Activated CD8-positive, alpha-beta T cell treated with anti-CD3 and anti-CD28 coated beads for 36 hours (primary cell): ENCODE measurements around the gene EPS15. TPM values are rescaled to one million over a fixed set of nuclear protein-coding genes. Genes with fewer than 3 reads are reported as not detected.
A peak's percentile ranks its signal among the peaks of the same experiment; 100 is the strongest.
"Not testable (repeated sequence)": the region's sequence is repeated elsewhere in the genome, so short reads cannot be mapped to it uniquely, and the experiment has no call there.

Source experiments
- ATAC-seq: fragments of 200-7000 bp; cut with Tn5 transposase; one replicate; pipeline ENCODE4 v1.10.0; 2021; ENCODE audit warnings: mild to moderate bottlenecking, moderate library complexity
- CTCF ChIA-PET: fragments of 350-600 bp; sonication (Branson Sonifier 250); formaldehyde crosslinking; loops from one replicate; lab custom pipeline; 2021; ENCODE audit warnings: antibody characterized with exemption; lab: Charles Lee
- POLR2A ChIA-PET: fragments of 350-600 bp; sonication (Branson Sonifier 250); formaldehyde crosslinking; loops from one replicate; lab custom pipeline; 2021; ENCODE audit warnings: antibody characterized with exemption; lab: Charles Lee
- DNase-seq: peaks from one replicate; pipeline ENCODE4 v3.0.0-alpha.2; 2020
- H3K27ac Mint-ChIP-seq: one replicate; pipeline ENCODE4 v1.8.0; 2021; ENCODE audit warnings: mild to moderate bottlenecking, mixed read lengths
- H3K27me3 Mint-ChIP-seq: one replicate; pipeline ENCODE4 v1.8.0; 2021; ENCODE audit warnings: mixed read lengths
- H3K36me3 Mint-ChIP-seq: one replicate; pipeline ENCODE4 v1.8.0; 2021; ENCODE audit warnings: low read depth, mixed read lengths
- H3K4me1 Mint-ChIP-seq: one replicate; pipeline ENCODE4 v1.8.0; 2021; ENCODE audit warnings: low read depth, mixed read lengths
- H3K4me3 Mint-ChIP-seq: one replicate; pipeline ENCODE4 v1.8.0; 2021; ENCODE audit warnings: mild to moderate bottlenecking, moderate library complexity, mixed read lengths
- H3K9me3 Mint-ChIP-seq: one replicate; pipeline ENCODE4 v1.8.0; 2021; ENCODE audit warnings: mixed read lengths
- CTCF ChIP-seq: fragments of 200-600 bp; IDR thresholded peaks from one replicate; pipeline ENCODE4 v1.8.0; 2022; ENCODE audit warnings: antibody characterized with exemption, mild to moderate bottlenecking
- intact Hi-C: fragments of 100-400 bp; cut with micrococcal nuclease; formaldehyde crosslinking; loops from one replicate; pipeline ENCODE4 v1.10.0; 2022
- total RNA-seq, 2 experiments: library from RNA; stranded (reverse); gene quantifications; one replicate each; pipeline ENCODE4 v1.2.3, GENCODE V29; 2021

The EPS15 gene
- total RNA-seq, 2 experiments from 2014 or later: 56.6 to 63.6 TPM

GRCh38 chr1:51504806-51505525 is 14.1 kb downstream of the EPS15 start:
- H3K27me3 Mint-ChIP-seq: no peaks in the 10 kb centered on the region
- DNase-seq (peak; percentile 34), ATAC-seq (peak; percentile 60)
- POLR2A ChIA-PET: interaction anchor here (1.3 to 3.3 kb wide), 2 partner anchors 12 to 16 kb away, joined by 4 to 28 read pairs; partner anchors contain the start of gene EPS15
- H3K4me1 Mint-ChIP-seq: peaks cover 56% of the 10 kb centered on the region
- H3K27ac Mint-ChIP-seq: peak overlapping the region; percentile 76
- TF ChIP-seq CTCF: no peak
- peak overlapping the region; percentile 38 for H3K4me3 Mint-ChIP-seq
- no peaks in the 10 kb centered on the region for H3K9me3 Mint-ChIP-seq
- CTCF ChIA-PET: interaction anchor here (1.1 kb wide), 1 partner anchor 11 kb away, joined by 5 read pairs; no protein-coding TSS in a partner anchor
- H3K36me3 Mint-ChIP-seq: peaks cover 26% of the 10 kb centered on the region
- intact Hi-C loops: no loop called here

- POLR2A ChIA-PET: interaction anchor here (0.7 kb wide), 1 partner anchor 10 kb away, joined by 3 read pairs; no protein-coding TSS in a partner anchor
- ATAC-seq (peak; percentile 67), DNase-seq (peak; percentile 52)
- Mint-ChIP-seq H3K27ac (peak overlapping the region; percentile 74), H3K36me3 (peaks cover 31% of the 10 kb centered on the region), H3K4me3 (peak overlapping the region; percentile 33), H3K4me1 (peaks cover 50% of the 10 kb centered on the region)
- CTCF ChIA-PET, intact Hi-C loops, H3K27me3 Mint-ChIP-seq, H3K9me3 Mint-ChIP-seq: not testable (repeated sequence)
These were observed 17.8 kb downstream of the EPS15 start for GRCh38 chr1:51501218-51501630.

- intact Hi-C loops: no loop called here
- H3K27ac Mint-ChIP-seq: no peak overlapping the region
- H3K4me3 Mint-ChIP-seq: no peak overlapping the region
- TF ChIP-seq CTCF: no peak
- peaks cover 25% of the 10 kb centered on the region for H3K36me3 Mint-ChIP-seq
- POLR2A ChIA-PET: interaction anchor here (1.4 kb wide), 1 partner anchor 13 kb away, joined by 3 read pairs; no protein-coding TSS in a partner anchor
- H3K9me3 Mint-ChIP-seq: no peaks in the 10 kb centered on the region
- CTCF ChIA-PET: interaction anchor here (1.1 kb wide), 1 partner anchor 17 kb away, joined by 3 read pairs; no protein-coding TSS in a partner anchor
- DNase-seq (no peak), ATAC-seq (no peak)
- no peaks in the 10 kb centered on the region for H3K27me3 Mint-ChIP-seq
- peaks cover 50% of the 10 kb centered on the region for H3K4me1 Mint-ChIP-seq
These were observed 19.4 kb downstream of the EPS15 start for GRCh38 chr1:51499694-51500093.

- Mint-ChIP-seq H3K4me1 (peaks cover 54% of the 10 kb centered on the region), H3K36me3 (peaks cover 21% of the 10 kb centered on the region), H3K4me3 (no peak overlapping the region), H3K27ac (no peak overlapping the region), H3K27me3 (no peaks in the 10 kb centered on the region), H3K9me3 (peaks cover under 1% of the 10 kb centered on the region)
- no peak for TF ChIP-seq CTCF
- DNase-seq (no peak), ATAC-seq (no peak)
- POLR2A ChIA-PET: interaction anchor here (1.4 kb wide), 1 partner anchor 14 kb away, joined by 3 read pairs; no protein-coding TSS in a partner anchor
- intact Hi-C loops: no loop called here
- CTCF ChIA-PET: interaction anchor here (1.1 kb wide), 1 partner anchor 17 kb away, joined by 3 read pairs; no protein-coding TSS in a partner anchor
These were observed 20.1 kb downstream of the EPS15 start for GRCh38 chr1:51498924-51499323.

- POLR2A ChIA-PET: no interaction called here
- Mint-ChIP-seq H3K27ac (no peak overlapping the region), H3K27me3 (no peaks in the 10 kb centered on the region), H3K4me3 (no peak overlapping the region), H3K4me1 (peaks cover 57% of the 10 kb centered on the region), H3K9me3 (peaks cover 3% of the 10 kb centered on the region), H3K36me3 (peaks cover 18% of the 10 kb centered on the region)
- DNase-seq (no peak), ATAC-seq (no peak)
- no peak for TF ChIP-seq CTCF
- CTCF ChIA-PET: no interaction called here
- intact Hi-C loops: no loop called here
These were observed 21.7 kb downstream of the EPS15 start for GRCh38 chr1:51497340-51497739.
